HG03460 (cell line): Measurements from ENCODE around the gene AP1M1.

Source experiments
- ATAC-seq: cut with Tn5 transposase; IDR thresholded peaks from one replicate; pipeline ENCODE4 v1.9.1; 2021; ENCODE audit not compliant: unreplicated experiment

AP1M1 gene

GRCh38 chr19:16289594-16289993 lies 91.9 kb downstream of the AP1M1 start:
- no peak for ATAC-seq

- ATAC-seq, result no peak
Observed at GRCh38 chr19:16290692-16291091, 93.0 kb downstream of the AP1M1 start.

GRCh38 chr19:16293118-16294091 lies 95.7 kb downstream of the AP1M1 start:
- no peak for ATAC-seq

GRCh38 chr19:16295057-16295456 lies 97.3 kb downstream of the AP1M1 start:
- no peak for ATAC-seq
